Hematopoietic multipotent progenitor cell treated with erythropoietin and hydrocortisone succinate and interleukin-3 and kit ligand, for 8 days (in vitro differentiated cells): Measurements from ENCODE around the gene TMEM178B.
"Not testable (repeated sequence)": the region's sequence is repeated elsewhere in the genome, so short reads cannot be mapped to it uniquely, and the experiment has no call there.

Experiments used
- DNase-seq: peaks from one replicate; pipeline ENCODE4 v3.0.0-alpha.2; 2015

TMEM178B gene

DNA sequence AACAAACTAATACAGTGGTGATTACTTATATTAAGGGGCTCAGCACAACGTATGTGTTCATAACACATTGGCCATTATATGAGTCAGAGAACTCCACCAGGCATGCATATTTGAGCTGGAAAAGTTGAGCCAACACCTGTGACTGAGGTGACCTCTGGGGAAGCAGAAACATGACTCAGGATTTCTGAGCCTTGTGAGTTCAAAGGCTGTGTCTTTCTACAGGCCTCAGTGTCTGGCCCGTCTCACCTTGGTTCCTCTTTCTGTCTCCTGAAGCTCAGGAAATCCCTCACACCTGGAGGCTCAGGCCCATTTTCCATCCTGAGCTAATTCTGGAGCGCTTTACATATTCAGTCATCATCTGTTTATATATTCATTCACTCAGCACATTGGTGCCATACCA is 246.4 kb downstream of the TMEM178B start:
- no peak for DNase-seq

DNA sequence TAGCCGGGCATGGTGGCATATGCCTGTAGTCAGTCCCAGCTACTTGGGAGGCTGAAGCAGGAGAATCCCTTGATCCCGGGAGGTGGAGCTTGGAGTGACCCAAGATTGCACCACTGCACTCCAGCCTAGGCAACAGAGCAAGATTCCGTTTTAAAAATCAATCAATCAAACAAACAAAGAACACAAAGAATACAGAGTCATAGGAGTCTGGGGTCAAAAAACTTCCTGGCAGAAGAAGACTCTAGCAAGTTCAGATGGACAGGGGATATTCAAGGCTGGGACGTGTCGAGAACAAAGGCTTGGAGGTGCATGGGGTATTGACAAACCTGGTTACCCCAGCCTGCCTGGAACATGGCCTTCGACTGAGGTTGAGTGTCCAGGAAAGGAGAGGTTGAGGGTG is 248.5 kb downstream of the TMEM178B start:
- no peak for DNase-seq

DNA sequence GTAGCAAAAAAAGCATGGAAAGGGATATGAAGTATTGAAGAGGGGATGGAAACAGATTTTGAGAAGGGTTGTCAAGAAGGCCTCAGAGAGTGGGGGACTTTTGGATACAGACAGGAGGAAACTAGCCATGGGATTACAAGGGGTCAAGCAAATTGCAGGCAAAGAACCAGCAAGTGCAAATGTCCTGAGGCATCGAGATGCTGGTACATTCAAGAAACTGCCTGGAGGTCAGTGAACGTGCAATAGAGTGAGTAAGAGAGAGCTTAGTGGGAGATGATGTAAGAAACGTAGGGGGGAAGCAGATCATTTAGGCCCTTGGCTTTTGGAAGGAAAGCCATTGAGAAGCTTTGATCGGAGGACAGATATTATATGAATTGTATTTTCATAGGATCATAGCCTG is 250.0 kb downstream of the TMEM178B start:
- DNase-seq: no peak

DNA sequence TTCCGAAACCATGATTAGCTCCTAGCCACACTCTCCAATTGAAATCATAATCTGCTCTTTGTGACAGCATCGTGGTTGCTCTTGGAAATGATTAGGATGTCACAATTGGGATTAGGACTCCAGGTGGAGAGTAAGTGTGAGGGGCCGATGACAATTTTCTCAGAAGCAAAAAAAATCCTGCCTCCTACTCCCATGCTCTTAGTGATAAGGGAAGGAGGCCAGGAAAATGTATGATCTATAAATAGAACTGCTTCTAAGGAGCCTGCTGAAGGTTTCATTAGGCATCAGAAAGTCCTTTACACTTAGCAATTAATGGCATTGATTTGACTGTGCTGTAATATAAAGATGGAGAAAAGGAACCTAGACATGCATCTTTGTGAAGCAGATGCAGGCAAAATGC is 251.0 kb downstream of the TMEM178B start:
- DNase-seq: no peak

- DNase-seq: no peak
These were observed 251.4 kb downstream of the TMEM178B start for GRCh38 chr7:141325275-141325674.

DNA sequence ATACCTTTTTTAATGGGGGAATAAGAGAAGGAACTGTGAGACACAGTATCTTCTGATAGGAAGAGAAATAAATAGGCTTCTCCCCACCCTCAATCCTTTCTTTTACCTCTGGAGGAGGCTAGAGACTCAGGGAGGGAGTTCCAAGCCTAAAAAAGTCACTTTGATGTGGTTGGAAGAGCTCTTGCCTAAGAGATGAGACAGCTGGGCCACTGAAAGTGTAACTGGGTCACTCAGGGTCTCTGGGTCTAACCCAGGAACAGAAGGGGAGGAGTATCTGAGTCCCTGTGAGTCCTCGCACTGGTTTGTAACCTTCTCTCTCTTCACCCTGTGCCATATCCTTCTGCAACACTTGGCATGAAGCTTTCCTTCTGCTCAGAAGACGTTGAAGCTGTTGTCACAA is 254.4 kb downstream of the TMEM178B start:
- DNase-seq: no peak

GRCh38 chr7:141330285-141330684 is 256.4 kb downstream of the TMEM178B start:
- DNase-seq: not testable (repeated sequence)

DNA sequence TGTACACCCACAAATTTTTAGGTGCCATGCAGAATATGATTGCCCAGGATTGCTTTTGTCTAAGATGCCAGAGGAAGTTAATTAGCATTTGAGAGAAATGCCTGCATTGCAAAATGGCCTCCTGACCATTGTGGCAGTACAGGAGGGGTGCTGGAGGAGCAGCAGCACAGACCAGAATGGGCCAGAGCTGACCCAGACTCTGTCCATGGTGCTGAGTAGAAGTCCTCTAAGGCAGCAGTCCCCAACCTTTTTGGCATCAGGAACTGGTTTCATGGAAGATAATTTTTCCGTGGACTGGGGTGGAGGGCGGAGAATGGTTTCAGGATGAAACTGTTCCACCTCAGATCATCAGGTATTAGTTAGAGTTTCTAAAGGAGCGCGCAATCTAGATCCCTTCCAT is 259.6 kb downstream of the TMEM178B start:
- DNase-seq: no peak

- no peak for DNase-seq
These were observed 261.3 kb downstream of the TMEM178B start for GRCh38 chr7:141335164-141335563.

- no peak for DNase-seq
These were observed 265.7 kb downstream of the TMEM178B start for GRCh38 chr7:141339603-141340002.

DNA sequence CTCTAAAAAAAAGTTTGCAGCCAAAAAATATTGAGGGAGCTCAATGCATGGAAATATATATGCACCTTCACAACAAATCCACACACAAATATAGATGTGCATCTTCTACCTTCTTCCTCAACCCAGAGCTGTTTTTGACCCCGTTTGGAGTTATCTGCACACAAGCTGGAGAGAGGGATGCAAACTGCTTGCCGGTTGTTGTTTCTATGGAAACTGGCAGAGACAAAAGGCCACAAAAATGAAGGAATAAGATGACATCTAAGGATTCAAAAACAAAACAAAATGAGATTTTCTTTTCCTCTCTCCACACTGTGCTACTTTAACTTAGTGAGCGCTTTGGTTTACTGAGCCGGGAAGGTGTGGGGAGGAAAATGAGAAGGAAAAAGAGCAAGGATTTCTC is 267.1 kb downstream of the TMEM178B start:
- no peak for DNase-seq

DNA sequence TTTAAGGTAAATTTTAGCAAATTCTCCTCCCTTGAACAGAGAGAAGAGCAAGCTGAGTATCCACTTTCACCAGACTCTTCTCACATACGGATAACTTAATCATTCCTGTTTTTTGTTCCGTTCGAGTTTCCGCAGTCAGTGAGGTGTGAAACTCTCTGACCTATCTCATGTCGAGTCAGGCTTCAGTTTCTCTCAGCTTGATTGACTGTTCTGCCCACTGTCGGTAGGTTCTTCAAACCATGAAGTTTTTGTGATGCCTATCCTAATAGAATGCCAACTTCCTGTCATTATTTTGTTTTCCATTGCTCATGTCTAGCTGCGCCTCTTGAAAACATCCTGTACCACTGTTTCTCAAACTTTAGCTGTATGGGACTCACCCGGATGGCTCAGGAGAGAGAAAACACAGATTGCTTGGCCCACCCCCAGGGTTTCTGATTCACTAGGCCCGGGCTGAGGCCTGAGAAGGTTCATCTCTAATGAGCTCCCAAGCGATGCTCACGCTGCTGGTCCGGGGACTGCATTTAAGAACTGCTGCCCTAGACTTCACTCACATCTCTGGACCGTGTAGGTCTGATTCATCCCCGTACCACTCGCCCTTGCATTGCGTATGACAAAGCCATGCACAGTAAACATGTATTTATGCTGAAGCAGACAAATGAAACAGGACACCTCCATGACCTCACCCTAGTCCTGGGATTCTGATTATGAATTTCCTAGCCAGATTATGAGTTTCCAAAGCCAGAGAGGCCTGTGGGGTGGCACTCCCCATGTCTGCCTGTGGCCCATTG is 269.0 kb downstream of the TMEM178B start:
- DNase-seq: no peak

DNA sequence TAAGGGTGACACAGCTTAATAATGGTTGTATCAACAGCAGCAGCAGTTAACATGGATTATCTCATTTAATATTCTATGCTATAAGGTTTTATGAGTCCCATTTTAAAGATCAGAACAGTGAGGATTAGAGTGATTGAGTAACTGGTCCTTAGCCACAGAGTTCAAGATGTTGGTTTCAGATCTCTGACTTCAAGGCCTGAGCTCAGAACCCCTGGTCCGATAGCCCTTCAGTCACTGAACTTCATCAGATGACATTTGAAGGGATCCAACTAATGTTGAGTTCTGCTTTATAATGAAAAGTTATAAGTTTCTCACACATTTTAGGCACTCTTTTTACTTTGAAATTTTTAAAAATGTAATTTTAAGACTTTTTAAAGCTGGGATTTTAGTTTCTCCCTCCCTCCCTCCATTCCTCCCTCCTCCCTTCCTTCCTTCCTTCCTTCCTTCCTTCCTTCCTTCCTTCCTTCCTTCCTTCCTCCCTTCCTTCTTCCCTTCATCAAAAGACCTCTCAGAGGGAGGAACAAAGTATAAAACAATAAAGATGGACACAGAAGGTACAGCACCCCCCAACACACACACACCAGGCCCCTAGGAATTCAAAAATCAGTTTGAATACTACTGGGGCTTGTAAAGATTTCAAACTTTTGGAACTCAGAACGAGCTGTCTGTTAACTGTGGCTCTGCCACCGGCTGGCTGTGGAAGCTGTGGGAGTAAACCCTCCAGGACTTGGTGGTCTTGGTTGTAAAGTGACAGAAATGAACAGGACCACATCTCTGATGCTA is 270.5 kb downstream of the TMEM178B start:
- DNase-seq: no peak

GRCh38 chr7:141348728-141349127 is 274.9 kb downstream of the TMEM178B start:
- no peak for DNase-seq

DNA sequence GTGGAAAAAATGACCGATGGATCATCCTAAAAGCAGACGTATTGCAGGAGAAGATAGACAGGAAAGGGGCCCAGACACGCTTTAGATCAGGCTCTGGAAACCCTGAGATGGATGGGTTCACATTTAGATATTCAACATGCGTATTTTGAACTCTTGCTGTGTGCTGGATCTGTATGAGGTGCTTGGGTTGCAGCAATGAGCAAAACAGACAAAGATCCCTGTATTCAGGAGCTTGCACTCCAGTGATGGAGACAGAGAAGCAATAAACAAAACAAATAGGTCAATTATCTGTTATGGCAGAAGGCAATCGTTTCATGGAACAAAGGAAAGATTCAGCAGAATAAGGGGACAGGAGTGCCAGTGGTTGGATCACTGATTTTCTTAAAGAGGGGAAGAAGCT is 275.5 kb downstream of the TMEM178B start:
- DNase-seq: no peak

DNA sequence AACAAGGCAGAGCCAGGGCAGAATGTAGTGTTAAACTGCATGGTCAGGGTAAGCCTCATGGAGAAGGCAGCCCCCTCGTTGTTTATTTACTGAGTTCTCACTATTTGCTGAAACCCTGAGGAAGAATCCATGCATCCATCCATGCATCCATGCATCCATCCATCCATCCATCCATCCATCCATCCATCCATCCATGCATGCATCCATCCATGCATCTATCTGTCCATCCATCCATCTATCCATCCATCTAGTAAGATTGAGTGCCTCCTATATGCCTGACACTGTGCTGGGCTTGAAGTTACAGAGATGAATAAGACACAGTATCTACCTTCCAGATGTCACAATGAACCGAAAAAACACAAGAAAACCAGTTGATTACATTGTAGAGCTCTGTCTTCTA is 275.9 kb downstream of the TMEM178B start:
- no peak for DNase-seq

DNA sequence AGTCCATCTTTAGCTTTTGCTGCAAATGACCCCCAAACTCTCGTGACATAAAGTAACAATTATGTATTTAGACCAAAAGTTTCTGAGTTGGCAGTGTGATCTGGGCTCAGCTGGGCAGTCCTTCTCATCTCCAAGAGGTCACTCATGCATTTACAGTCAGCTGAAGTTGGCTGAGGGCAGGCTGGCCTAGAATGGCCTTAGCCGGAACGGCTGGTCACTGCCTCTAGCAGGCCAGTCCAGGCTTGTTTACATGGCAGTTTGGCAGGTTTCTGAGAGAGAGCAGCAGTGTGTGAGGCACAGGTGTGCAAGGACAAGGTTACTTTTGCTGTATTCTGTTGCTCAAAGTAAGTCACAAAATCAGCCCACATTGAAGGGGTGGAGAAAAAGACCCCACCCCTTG is 277.3 kb downstream of the TMEM178B start:
- no peak for DNase-seq

- no peak for DNase-seq
These were observed 279.1 kb downstream of the TMEM178B start for GRCh38 chr7:141352955-141353354.

- DNase-seq: no peak
These were observed 280.4 kb downstream of the TMEM178B start for GRCh38 chr7:141354251-141354650.

- DNase-seq: no peak
These were observed 281.2 kb downstream of the TMEM178B start for GRCh38 chr7:141355032-141355431.

- DNase-seq: no peak
These were observed 282.3 kb downstream of the TMEM178B start for GRCh38 chr7:141356161-141356560.

- no peak for DNase-seq
These were observed 284.5 kb downstream of the TMEM178B start for GRCh38 chr7:141358386-141358785.

- DNase-seq: no peak
These were observed 285.4 kb downstream of the TMEM178B start for GRCh38 chr7:141359262-141359661.

DNA sequence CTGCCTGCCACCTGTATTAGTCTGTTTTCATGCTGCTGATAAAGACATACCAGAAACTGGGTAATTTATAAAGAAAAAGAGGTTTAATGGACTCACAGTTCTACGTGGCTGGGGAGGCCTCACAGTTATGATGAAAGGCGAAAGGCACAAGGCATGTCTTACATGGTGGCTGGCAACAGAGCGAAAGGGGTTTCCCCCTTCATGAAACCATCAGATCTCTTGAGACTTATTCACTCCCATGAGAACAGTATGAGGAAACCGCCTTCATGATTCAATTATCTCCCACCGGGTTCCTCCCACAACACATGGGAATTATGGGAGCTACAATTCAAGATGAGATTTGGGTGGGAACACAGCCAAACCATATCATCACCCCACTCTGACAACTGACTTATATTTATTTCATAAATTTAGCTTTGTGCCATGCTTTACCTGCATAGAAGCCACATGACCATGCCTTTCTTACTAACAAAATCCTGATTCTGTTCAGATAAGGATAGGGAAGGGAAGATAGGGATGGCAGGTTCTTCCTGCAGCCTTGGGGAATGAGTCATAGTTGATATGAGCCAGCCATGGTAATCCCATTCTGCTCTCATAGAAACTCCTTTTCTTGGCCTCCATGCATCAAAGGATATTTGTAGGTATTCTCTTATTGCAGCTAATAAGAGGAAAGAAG is 286.0 kb downstream of the TMEM178B start:
- no peak for DNase-seq
